Esophagus squamous epithelium (tissue), 5 donors: ENCODE results near the gene LAMC3. TPM values are rescaled to one million over a fixed set of nuclear protein-coding genes. Genes with fewer than 3 reads are reported as not detected.
A peak's percentile ranks its signal among the peaks of the same experiment; 100 is the strongest.

Source experiments
- DNase-seq: peaks from one replicate; lab custom pipeline; 2025; lab: John Stamatoyannopoulos, UW
- H3K27ac ChIP-seq, 4 donors: fragments of 200-600 bp; sonication (generic); one replicate each; pipeline ENCODE4 v1.5.1; 2016 to 2019; ENCODE audit warnings: mild to moderate bottlenecking in 1 of 4
- H3K27me3 ChIP-seq, 4 donors: fragments of 200-600 bp; sonication (generic); 1 replicate in 3 of 4; 2 replicates in 1 of 4; pipeline versions ENCODE4 v1.5.1 to v1.6.0; 2017 to 2021; ENCODE audit warnings: antibody characterized with exemption in 1 of 4
- H3K36me3 ChIP-seq, 3 donors: fragments of 200-600 bp; sonication (generic); one replicate each; pipeline ENCODE4 v1.5.1; 2016 to 2019
- H3K4me1 ChIP-seq, 3 donors: fragments of 200-600 bp; sonication (generic); one replicate each; pipeline ENCODE4 v1.5.1; 2017 to 2019
- H3K4me3 ChIP-seq, 4 donors: fragments of 200-600 bp; sonication (generic); 1 replicate in 3 of 4; 2 replicates in 1 of 4; pipeline ENCODE4 v1.5.1; 2016 to 2019; ENCODE audit warnings: mild to moderate bottlenecking in 2 of 4, moderate library complexity in 1 of 4
- H3K9me3 ChIP-seq, 3 donors: fragments of 200-600 bp; sonication (generic); one replicate each; pipeline ENCODE4 v1.5.1; 2016 to 2019
- POLR2A ChIP-seq, 4 donors: fragments of 450-650 bp; IDR thresholded peaks; one replicate each; pipeline ENCODE4 v1.6.1; 2017; ENCODE audit warnings: antibody characterized with exemption in 4 of 4, mild to moderate bottlenecking in 4 of 4, moderate library complexity in 3 of 4
- WGBS, 2 donors: methylation state at CpG; one replicate each; pipeline ENCODE4 v1.1.5; 2018; 5-methylcytosine and 5-hydroxymethylcytosine counted together
- intact Hi-C: fragments of 100-400 bp; cut with DNase I; formaldehyde crosslinking; loops from one replicate; pipeline ENCODE4 v1.15.0; 2022
- total RNA-seq, 4 donors: library from RNA; depleted of rRNA; stranded (reverse); fragments of >200 nt; gene quantifications; one replicate each; pipeline ENCODE4 v1.1.0, GENCODE V29; 2016
- TF ChIP-seq, protein P1 (sequence below), 6 experiments: fragments of 450-650 bp in 4 of 6; fragments of 200-600 bp in 2 of 6; sonication (generic) in 2 of 6; IDR thresholded peaks; one replicate each; pipeline ENCODE4 v1.5.1; 2016 to 2019; ENCODE audit warnings: antibody characterized with exemption in 6 of 6, mild to moderate bottlenecking in 4 of 6, moderate library complexity in 4 of 6
- donor health status: DM: yes; HTN: yes; CAD: no.

The LAMC3 gene
- total RNA-seq, 4 donors from 2014 or later, result 0.53 to 4.6 (median 2.7) TPM

DNA sequence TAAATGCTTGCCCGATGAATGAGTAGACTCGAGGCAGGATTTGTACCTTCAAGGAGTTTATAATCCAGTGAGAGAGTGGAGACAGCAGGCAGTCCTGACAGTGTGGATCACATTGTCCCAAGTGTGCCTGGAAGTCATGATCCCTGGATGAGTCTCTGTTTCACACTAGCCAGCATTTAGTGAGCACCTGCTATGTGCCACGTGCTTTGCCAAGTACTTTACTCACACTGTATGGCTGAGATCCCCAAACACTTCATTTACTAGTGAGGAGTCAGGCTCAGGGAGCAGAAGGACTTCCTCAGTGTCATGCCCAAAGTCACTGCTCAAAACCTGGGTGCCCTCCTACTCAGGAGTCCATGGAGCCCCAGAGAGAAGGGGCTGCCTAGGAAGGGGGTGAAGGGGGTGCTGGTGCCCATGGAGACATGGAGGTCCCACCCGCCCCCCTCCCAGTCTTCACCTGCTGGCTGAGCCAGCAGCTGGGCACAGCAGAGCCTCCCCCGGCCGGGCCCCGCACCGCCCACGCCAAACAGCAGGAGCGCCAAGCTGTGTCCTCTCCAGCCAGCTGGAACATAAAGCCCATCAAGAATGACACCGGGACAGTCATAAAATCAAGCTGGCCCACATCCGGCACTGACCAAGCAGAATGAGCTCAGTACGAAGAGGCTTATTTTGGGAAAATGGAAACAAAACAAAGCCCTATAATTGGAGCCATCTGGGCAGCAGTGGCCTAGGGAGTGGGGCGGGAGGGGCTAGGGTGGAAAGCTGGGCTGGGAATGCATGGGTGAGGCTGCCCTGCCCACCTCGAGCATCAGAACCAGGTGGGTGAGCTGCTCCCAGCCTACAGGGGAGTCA lies 10.6 kb downstream of the LAMC3 start:
- H3K4me1 ChIP-seq, result peaks cover 0 to 3% (median 0%) of the 10 kb centered on the region in 3 donors
- no peak for TF ChIP-seq POLR2A (IDR thresholded peaks at IDR 0.05)
- TF ChIP-seq, protein P1, sequence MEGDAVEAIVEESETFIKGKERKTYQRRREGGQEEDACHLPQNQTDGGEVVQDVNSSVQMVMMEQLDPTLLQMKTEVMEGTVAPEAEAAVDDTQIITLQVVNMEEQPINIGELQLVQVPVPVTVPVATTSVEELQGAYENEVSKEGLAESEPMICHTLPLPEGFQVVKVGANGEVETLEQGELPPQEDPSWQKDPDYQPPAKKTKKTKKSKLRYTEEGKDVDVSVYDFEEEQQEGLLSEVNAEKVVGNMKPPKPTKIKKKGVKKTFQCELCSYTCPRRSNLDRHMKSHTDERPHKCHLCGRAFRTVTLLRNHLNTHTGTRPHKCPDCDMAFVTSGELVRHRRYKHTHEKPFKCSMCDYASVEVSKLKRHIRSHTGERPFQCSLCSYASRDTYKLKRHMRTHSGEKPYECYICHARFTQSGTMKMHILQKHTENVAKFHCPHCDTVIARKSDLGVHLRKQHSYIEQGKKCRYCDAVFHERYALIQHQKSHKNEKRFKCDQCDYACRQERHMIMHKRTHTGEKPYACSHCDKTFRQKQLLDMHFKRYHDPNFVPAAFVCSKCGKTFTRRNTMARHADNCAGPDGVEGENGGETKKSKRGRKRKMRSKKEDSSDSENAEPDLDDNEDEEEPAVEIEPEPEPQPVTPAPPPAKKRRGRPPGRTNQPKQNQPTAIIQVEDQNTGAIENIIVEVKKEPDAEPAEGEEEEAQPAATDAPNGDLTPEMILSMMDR (IDR thresholded peaks at IDR 0.05), result no peak
- intact Hi-C loops, result no loop called here
- 53 to 56% methylated on average over 3 to 7 of the region's 15 CpGs for WGBS, 2 donors
- H3K36me3 ChIP-seq, result no peaks in the 10 kb centered on the region
- no peak for DNase-seq
- peak overlapping the region in 3 of 4 donors; percentile 59 to 84 (median 80) for H3K27ac ChIP-seq
- H3K4me3 ChIP-seq, result no peak overlapping the region
- H3K9me3 ChIP-seq, result no peaks in the 10 kb centered on the region
- peaks cover 0 to 50% (median 0%) of the 10 kb centered on the region in 4 donors for H3K27me3 ChIP-seq

DNA sequence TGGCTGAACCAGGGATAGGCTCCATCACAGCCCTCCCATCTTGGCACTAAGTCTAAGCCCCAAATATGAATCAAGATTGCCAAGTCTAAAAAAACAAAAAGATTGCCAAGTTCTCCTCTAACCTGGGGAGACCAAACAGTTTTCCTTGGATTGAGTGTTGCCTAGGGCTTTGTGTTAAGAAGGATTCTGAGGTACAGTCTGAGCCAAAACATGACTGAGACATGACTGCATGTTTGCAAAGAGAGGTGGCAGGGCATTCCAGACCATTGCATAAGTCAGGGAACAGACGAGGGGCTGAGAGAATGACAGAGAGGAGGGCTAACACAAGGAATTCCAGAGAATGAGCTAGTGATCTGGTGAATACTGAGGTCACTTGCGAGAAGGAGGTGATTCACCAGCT lies 11.4 kb downstream of the LAMC3 start:
- peak overlapping the region in 3 of 4 donors; percentile 59 to 84 (median 80) for H3K27ac ChIP-seq
- H3K27me3 ChIP-seq, result peaks cover 0 to 51% (median 0%) of the 10 kb centered on the region in 4 donors
- WGBS, 2 donors, result 39 to 56% methylated on average over 2 of the region's 2 CpGs
- DNase-seq, result no peak
- intact Hi-C loops, result no loop called here
- H3K36me3 ChIP-seq, result no peaks in the 10 kb centered on the region
- no peak for TF ChIP-seq POLR2A (IDR thresholded peaks at IDR 0.05)
- TF ChIP-seq, protein P1 (IDR thresholded peaks at IDR 0.05), result no peak
- no peaks in the 10 kb centered on the region for H3K9me3 ChIP-seq
- H3K4me1 ChIP-seq, result peaks cover 0 to 3% (median 0%) of the 10 kb centered on the region in 3 donors
- H3K4me3 ChIP-seq, result no peak overlapping the region

DNA sequence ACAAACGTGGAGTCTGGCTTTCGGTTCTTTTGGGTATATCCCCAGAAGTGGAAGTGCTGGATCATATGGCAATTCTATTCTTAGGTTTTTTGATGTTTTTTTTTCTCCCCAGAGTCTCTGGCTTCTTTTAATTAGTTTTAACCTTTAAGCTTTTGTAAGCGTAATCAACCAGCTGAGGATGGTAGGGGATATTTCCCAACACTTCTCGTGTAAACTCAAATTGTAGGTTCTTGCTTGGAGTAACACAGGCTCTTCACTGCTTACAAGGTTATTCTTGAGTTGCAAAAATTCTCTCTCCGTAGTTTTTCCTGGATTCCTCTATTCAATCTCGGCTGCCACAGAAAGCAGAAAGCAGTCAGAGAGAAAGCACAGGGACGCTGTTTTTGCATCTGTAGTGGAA lies 11.9 kb downstream of the LAMC3 start:
- 62 to 73% methylated on average over 6 to 7 of the region's 7 CpGs for WGBS, 2 donors
- peaks cover 0 to 51% (median 0%) of the 10 kb centered on the region in 4 donors for H3K27me3 ChIP-seq
- H3K4me1 ChIP-seq, result peaks cover 0 to 3% (median 0%) of the 10 kb centered on the region in 3 donors
- H3K4me3 ChIP-seq, result no peak overlapping the region
- H3K36me3 ChIP-seq, result no peaks in the 10 kb centered on the region
- intact Hi-C loops, result no loop called here
- H3K9me3 ChIP-seq, result no peaks in the 10 kb centered on the region
- DNase-seq, result no peak
- TF ChIP-seq, protein P1 (IDR thresholded peaks at IDR 0.05), result no peak
- TF ChIP-seq POLR2A (IDR thresholded peaks at IDR 0.05), result no peak
- peak overlapping the region in 2 of 4 donors; percentile 28 to 80 for H3K27ac ChIP-seq

DNA sequence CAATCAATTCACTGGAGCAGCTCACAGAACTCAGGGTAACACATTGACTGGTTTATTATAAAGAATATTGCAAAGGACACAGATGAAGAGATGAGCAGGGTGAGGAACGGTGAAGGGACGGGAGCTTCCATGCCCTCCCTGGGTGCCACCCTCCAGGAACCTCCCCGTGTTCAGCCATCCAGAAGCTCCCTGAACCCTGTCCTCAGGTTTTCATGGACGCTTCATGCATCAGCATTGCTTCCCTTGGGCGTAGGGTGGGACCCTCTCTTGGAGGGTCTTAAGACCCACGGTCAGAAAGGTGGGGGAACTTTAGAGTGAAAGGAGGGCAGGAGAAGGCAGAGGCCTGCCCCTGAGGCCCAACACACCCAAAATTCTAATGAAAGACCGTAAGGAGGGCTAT lies 12.8 kb downstream of the LAMC3 start:
- no peak for DNase-seq
- peak overlapping the region in 1 of 4 donors; percentile 80 for H3K27ac ChIP-seq
- peaks cover 0 to 3% (median 0%) of the 10 kb centered on the region in 3 donors for H3K4me1 ChIP-seq
- no peaks in the 10 kb centered on the region for H3K9me3 ChIP-seq
- no peak for TF ChIP-seq POLR2A (IDR thresholded peaks at IDR 0.05)
- TF ChIP-seq, protein P1 (IDR thresholded peaks at IDR 0.05), result no peak
- intact Hi-C loops, result no loop called here
- 76 to 91% methylated on average over 4 to 7 of the region's 7 CpGs for WGBS, 2 donors
- peaks cover 0 to 52% (median 0%) of the 10 kb centered on the region in 4 donors for H3K27me3 ChIP-seq
- no peaks in the 10 kb centered on the region for H3K36me3 ChIP-seq
- H3K4me3 ChIP-seq, result no peak overlapping the region
